Neural cell (in vitro differentiated cells): ENCODE data around the gene HIPK2. TPM values are rescaled to one million over a fixed set of nuclear protein-coding genes. Genes with fewer than 3 reads are reported as not detected.

Experiments used
- H2AFZ ChIP-seq: fragments of 200-600, 300-800 bp; sonication (generic), shearing (Covaris generic); 2 replicates; pipeline ENCODE4 v1.6.0; 2014; ENCODE audit warnings: low read depth, mild to moderate bottlenecking, antibody characterized with exemption, low read length, moderate library complexity
- H3F3A ChIP-seq: fragments of 200-600 bp; shearing (Covaris generic); 2 replicates; pipeline ENCODE4 v1.6.1; 2016; ENCODE audit warnings: mild to moderate bottlenecking, moderate library complexity, mixed read lengths, antibody characterized with exemption, low read length; ENCODE audit not compliant: insufficient read depth, poor library complexity, severe bottlenecking
- H3K27ac ChIP-seq: fragments of 200-600, 300-800 bp; sonication (generic), shearing (Covaris generic); 2 replicates; pipeline ENCODE4 v1.5.1; 2014; ENCODE audit warnings: mild to moderate bottlenecking, low read length, moderate library complexity
- H3K27me3 ChIP-seq: fragments of 300-800, 200-600 bp; sonication (generic), shearing (Covaris generic); 2 replicates; pipeline ENCODE4 v1.6.0; 2014; ENCODE audit warnings: mild to moderate bottlenecking, low read depth, low read length, moderate library complexity; ENCODE audit not compliant: insufficient read depth
- H3K36me3 ChIP-seq: fragments of 300-800, 200-600 bp; sonication (generic), shearing (Covaris generic); 2 replicates; pipeline ENCODE4 v1.5.1; 2014; ENCODE audit warnings: mild to moderate bottlenecking, antibody characterized with exemption, low read length, moderate library complexity; ENCODE audit not compliant: insufficient read depth
- H3K4me2 ChIP-seq: fragments of 300-800, 200-600 bp; sonication (generic), shearing (Covaris generic); 2 replicates; pipeline ENCODE4 v1.6.0; 2014; ENCODE audit warnings: mild to moderate bottlenecking, low read length
- H3K4me3 ChIP-seq: fragments of 300-800, 200-600 bp; sonication (generic), shearing (Covaris generic); 2 replicates; pipeline ENCODE4 v1.5.1; 2014; ENCODE audit warnings: mild to moderate bottlenecking, low read length, moderate library complexity
- H3K79me2 ChIP-seq: fragments of 200-600 bp; shearing (Covaris generic); replicated peaks from 2 replicates; pipeline ENCODE4 v1.6.0; 2014; ENCODE audit warnings: mild to moderate bottlenecking, low read length, moderate library complexity; ENCODE audit not compliant: insufficient read depth
- H3K9ac ChIP-seq: fragments of 300-800, 200-600 bp; sonication (generic), shearing (Covaris generic); 2 replicates; pipeline ENCODE4 v1.6.1; 2016; ENCODE audit warnings: mild to moderate bottlenecking, low read length, mixed read lengths
- H3K9me2 ChIP-seq: fragments of 200-600 bp; shearing (Covaris generic); 2 replicates; pipeline ENCODE4 v1.6.1; 2016; ENCODE audit warnings: mild to moderate bottlenecking, low read length, mixed read lengths; ENCODE audit not compliant: insufficient read depth
- H3K9me3 ChIP-seq: fragments of 200-600, 300-800 bp; sonication (generic), shearing (Covaris generic); 2 replicates; pipeline ENCODE4 v1.6.1; 2016; ENCODE audit warnings: mild to moderate bottlenecking, mixed run types, low read length, moderate library complexity, mixed read lengths
- H4K20me1 ChIP-seq: fragments of 200-600 bp; shearing (Covaris generic); 2 replicates; pipeline ENCODE4 v1.6.1; 2016; ENCODE audit warnings: mild to moderate bottlenecking, mixed run types; ENCODE audit not compliant: insufficient read depth
- EP300 ChIP-seq: fragments of 450-650 bp; conservative IDR thresholded peaks from 2 replicates; pipeline ENCODE4 v1.6.1; 2014; ENCODE audit warnings: antibody characterized with exemption, mild to moderate bottlenecking, moderate library complexity; ENCODE audit not compliant: poor library complexity, severe bottlenecking
- EZH2 ChIP-seq: fragments of 200-600, 300-800 bp; shearing (Covaris generic), sonication (generic); IDR thresholded peaks from 2 replicates; pipeline ENCODE4 v1.6.1; 2014; ENCODE audit warnings: antibody characterized with exemption, low read length, borderline replicate concordance, mild to moderate bottlenecking; ENCODE audit not compliant: insufficient read depth, poor library complexity, severe bottlenecking
- MXI1 ChIP-seq: fragments of 450-650 bp; conservative IDR thresholded peaks from 2 replicates; pipeline ENCODE4 v1.6.1; 2014; ENCODE audit warnings: antibody characterized with exemption, mild to moderate bottlenecking; ENCODE audit not compliant: poor library complexity, severe bottlenecking
- POLR2AphosphoS5 ChIP-seq: IDR thresholded peaks from 2 replicates; pipeline ENCODE4 v1.6.1; 2012
- RAD21 ChIP-seq: fragments of 450-650 bp; conservative IDR thresholded peaks from 2 replicates; pipeline ENCODE4 v1.6.1; 2014; ENCODE audit warnings: antibody characterized with exemption, mild to moderate bottlenecking, moderate library complexity
- SMC3 ChIP-seq: fragments of 450-650 bp; conservative IDR thresholded peaks from 2 replicates; pipeline ENCODE4 v1.6.1; 2014; ENCODE audit warnings: antibody characterized with exemption, mild to moderate bottlenecking, moderate library complexity; ENCODE audit not compliant: poor library complexity
- TAF1 ChIP-seq: IDR thresholded peaks from 2 replicates; pipeline ENCODE4 v1.6.1; 2012; ENCODE audit warnings: low read depth
- polyA plus RNA-seq: library from polyadenylated mRNA; depleted of rRNA; stranded (reverse); fragments of >200 nt; gene quantifications from 2 replicates; pipeline ENCODE4 v1.2.3, GENCODE V29; 2014
- TF ChIP-seq, protein P1 (sequence below): IDR thresholded peaks from 2 replicates; pipeline ENCODE4 v1.6.1; 2012; ENCODE audit warnings: borderline replicate concordance
- TF ChIP-seq, protein P2 (sequence below): fragments of 450-650 bp; IDR thresholded peaks from 2 replicates; pipeline ENCODE4 v1.5.1; 2014; ENCODE audit warnings: antibody characterized with exemption, mild to moderate bottlenecking, moderate library complexity; ENCODE audit not compliant: poor library complexity, severe bottlenecking

HIPK2 gene
- polyA plus RNA-seq, 1 donor from 2014 or later: 8.5 TPM

DNA sequence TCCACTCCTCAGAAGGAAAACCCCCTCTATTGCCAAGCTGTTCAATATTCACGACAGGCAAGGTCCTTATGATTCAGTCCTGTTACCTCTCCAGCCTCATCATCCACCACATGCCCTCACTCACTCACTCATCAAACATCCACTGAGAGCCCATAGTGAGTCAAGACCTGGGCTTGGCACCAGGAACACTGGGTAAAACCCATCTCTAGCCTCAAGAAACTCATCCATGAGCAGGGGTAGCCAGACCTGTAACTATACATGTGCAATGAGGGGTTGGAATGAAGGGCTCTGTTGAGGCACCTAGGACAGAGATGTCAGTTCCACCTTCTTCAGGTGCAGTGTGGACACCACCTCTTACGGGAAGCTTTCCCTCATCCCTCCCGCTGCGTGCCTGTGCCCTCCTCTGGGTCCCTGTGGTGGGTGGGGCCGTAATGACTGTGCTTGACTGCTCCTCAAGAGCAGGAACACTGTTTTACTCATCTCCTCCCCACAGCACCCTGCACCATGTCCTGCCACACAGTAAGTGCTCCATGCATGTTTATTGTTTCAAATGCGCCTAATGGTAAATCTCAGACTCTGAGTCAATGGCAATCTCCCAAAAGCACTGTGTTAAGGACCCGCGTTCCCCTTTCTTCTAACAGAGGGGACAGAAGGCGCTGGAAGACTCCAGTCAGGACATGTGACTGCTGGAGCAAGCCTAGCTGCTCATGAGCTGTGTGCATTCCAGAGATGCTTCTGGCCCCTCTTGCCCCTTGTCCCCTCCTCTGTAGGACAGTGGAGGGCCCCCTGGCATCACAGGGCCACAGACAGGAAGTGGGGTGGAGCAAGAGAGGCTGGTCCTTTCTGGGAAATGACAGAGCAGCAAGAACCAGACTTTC is 95.4 kb downstream of the HIPK2 start:
- Histone ChIP-seq H3K4me3 (no peak overlapping the region), H3F3A (no peaks in the 10 kb centered on the region), H3K36me3 (no peaks in the 10 kb centered on the region), H3K9me2 (no peaks in the 10 kb centered on the region), H3K27me3 (no peaks in the 10 kb centered on the region), H3K27ac (no peak overlapping the region), H3K79me2 (peaks cover 8% of the 10 kb centered on the region), H3K9ac (no peak overlapping the region), H3K9me3 (peaks cover 3% of the 10 kb centered on the region), H4K20me1 (no peaks in the 10 kb centered on the region), H3K4me2 (no peak overlapping the region), H2AFZ (no peak overlapping the region)
- TF ChIP-seq RAD21 (no peak), POLR2AphosphoS5 (no peak), MXI1 (no peak), EP300 (no peak), TAF1 (no peak), EZH2 (no peak), SMC3 (no peak)
- TF ChIP-seq, protein P1, sequence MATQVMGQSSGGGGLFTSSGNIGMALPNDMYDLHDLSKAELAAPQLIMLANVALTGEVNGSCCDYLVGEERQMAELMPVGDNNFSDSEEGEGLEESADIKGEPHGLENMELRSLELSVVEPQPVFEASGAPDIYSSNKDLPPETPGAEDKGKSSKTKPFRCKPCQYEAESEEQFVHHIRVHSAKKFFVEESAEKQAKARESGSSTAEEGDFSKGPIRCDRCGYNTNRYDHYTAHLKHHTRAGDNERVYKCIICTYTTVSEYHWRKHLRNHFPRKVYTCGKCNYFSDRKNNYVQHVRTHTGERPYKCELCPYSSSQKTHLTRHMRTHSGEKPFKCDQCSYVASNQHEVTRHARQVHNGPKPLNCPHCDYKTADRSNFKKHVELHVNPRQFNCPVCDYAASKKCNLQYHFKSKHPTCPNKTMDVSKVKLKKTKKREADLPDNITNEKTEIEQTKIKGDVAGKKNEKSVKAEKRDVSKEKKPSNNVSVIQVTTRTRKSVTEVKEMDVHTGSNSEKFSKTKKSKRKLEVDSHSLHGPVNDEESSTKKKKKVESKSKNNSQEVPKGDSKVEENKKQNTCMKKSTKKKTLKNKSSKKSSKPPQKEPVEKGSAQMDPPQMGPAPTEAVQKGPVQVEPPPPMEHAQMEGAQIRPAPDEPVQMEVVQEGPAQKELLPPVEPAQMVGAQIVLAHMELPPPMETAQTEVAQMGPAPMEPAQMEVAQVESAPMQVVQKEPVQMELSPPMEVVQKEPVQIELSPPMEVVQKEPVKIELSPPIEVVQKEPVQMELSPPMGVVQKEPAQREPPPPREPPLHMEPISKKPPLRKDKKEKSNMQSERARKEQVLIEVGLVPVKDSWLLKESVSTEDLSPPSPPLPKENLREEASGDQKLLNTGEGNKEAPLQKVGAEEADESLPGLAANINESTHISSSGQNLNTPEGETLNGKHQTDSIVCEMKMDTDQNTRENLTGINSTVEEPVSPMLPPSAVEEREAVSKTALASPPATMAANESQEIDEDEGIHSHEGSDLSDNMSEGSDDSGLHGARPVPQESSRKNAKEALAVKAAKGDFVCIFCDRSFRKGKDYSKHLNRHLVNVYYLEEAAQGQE: no peak
- TF ChIP-seq, protein P2, sequence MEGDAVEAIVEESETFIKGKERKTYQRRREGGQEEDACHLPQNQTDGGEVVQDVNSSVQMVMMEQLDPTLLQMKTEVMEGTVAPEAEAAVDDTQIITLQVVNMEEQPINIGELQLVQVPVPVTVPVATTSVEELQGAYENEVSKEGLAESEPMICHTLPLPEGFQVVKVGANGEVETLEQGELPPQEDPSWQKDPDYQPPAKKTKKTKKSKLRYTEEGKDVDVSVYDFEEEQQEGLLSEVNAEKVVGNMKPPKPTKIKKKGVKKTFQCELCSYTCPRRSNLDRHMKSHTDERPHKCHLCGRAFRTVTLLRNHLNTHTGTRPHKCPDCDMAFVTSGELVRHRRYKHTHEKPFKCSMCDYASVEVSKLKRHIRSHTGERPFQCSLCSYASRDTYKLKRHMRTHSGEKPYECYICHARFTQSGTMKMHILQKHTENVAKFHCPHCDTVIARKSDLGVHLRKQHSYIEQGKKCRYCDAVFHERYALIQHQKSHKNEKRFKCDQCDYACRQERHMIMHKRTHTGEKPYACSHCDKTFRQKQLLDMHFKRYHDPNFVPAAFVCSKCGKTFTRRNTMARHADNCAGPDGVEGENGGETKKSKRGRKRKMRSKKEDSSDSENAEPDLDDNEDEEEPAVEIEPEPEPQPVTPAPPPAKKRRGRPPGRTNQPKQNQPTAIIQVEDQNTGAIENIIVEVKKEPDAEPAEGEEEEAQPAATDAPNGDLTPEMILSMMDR: no peak

DNA sequence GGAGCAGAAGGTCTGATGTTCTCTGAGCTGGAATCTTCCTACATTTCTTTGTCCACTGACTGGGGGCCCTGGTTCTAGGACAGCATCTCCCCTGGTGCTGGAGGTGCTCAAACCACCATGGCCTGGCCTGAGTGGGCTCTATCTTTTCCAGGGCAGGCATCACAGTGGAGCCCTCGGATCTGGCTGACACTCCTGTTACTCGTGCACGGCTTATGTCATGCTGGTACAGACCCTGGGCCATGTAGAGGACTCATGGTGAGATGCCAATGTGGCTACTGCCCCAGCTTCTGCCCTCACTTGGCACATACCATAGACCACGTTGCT is 96.0 kb downstream of the HIPK2 start:
- H3K36me3 ChIP-seq: no peaks in the 10 kb centered on the region
- H3K4me3 ChIP-seq: no peak overlapping the region
- no peak for TF ChIP-seq SMC3
- TF ChIP-seq RAD21: no peak
- no peak for TF ChIP-seq POLR2AphosphoS5
- TF ChIP-seq, protein P1: no peak
- TF ChIP-seq, protein P2: no peak
- no peak for TF ChIP-seq EZH2
- no peak for TF ChIP-seq MXI1
- no peak for TF ChIP-seq TAF1
- TF ChIP-seq EP300: no peak
- H3K79me2 ChIP-seq: peaks cover 8% of the 10 kb centered on the region
- H3K4me2 ChIP-seq: no peak overlapping the region
- H3K27me3 ChIP-seq: no peaks in the 10 kb centered on the region
- H3K9me3 ChIP-seq: peaks cover 3% of the 10 kb centered on the region
- no peak overlapping the region for H3K9ac ChIP-seq
- no peak overlapping the region for H3K27ac ChIP-seq
- H3F3A ChIP-seq: no peaks in the 10 kb centered on the region
- H2AFZ ChIP-seq: no peak overlapping the region
- no peaks in the 10 kb centered on the region for H4K20me1 ChIP-seq
- H3K9me2 ChIP-seq: no peaks in the 10 kb centered on the region
